ENCODE data around the gene ZBTB37.

The ZBTB37 gene

GRCh38 chr1:173868266-173869020 is at the start of gene ZBTB37:
Gene ZBTB37 (plus strand): TSS chr1:173868380. CDS start chr1:173870226, 1,846 bp downstream.
- H3K27me3 ChIP-seq (ENCODE audit: low read depth, low read length) = no peaks in the 10 kb centered on the region
- peak within 1 kb of the TSS; percentile 84 for H3K27ac ChIP-seq (ENCODE audit: low read length)
- peak; percentile 30; the same call in 1 of the 2 replicates for TF ChIP-seq CTCF (IDR thresholded peaks at IDR 0.05; ENCODE audit: low read depth, low read length)
- no peak for TF ChIP-seq EZH2phosphoT487 (IDR thresholded peaks at IDR 0.05; ENCODE audit: low read depth)
- no peaks in the 10 kb centered on the region for H3K9me3 ChIP-seq (ENCODE audit: insufficient read depth, low read length)
- H3K9ac ChIP-seq (ENCODE audit: low read length) = peak within 1 kb of the TSS; percentile 90
- H2AFZ ChIP-seq (ENCODE audit: low read depth, low read length) = peak within 1 kb of the TSS; percentile 49; the same call in 1 of the 2 replicates
- peak within 1 kb of the TSS; percentile 95 for H3K4me2 ChIP-seq (ENCODE audit: low read length)
- peaks cover 55% of the 10 kb centered on the region for H3K4me1 ChIP-seq (ENCODE audit: low read length)
- H3K79me2 ChIP-seq (ENCODE audit: low read length) = peaks cover 37% of the 10 kb centered on the region
- peaks cover 36% of the 10 kb centered on the region for H4K20me1 ChIP-seq (ENCODE audit: insufficient read depth, low read length)
- H3K36me3 ChIP-seq (replicated peaks; ENCODE audit: low read depth, low read length) = peaks cover 47% of the 10 kb centered on the region
- peak within 1 kb of the TSS; percentile 90 for H3K4me3 ChIP-seq (ENCODE audit: low read length)

GRCh38 chr1:173818459-173818858 is 49.7 kb upstream of the ZBTB37 start:
- H3K4me1 ChIP-seq (ENCODE audit: low read length) = peaks cover 12% of the 10 kb centered on the region
- TF ChIP-seq CTCF (IDR thresholded peaks at IDR 0.05; ENCODE audit: low read depth, low read length) = no peak
- no peak for TF ChIP-seq EZH2phosphoT487 (IDR thresholded peaks at IDR 0.05; ENCODE audit: low read depth)
- peaks cover 89% of the 10 kb centered on the region for H3K79me2 ChIP-seq (ENCODE audit: low read length)
- H2AFZ ChIP-seq (ENCODE audit: low read depth, low read length) = no peak overlapping the region
- H3K4me2 ChIP-seq (ENCODE audit: low read length) = no peak overlapping the region
- no peak overlapping the region for H3K9ac ChIP-seq (ENCODE audit: low read length)
- no peak overlapping the region for H3K4me3 ChIP-seq (ENCODE audit: low read length)
- peaks cover 22% of the 10 kb centered on the region for H3K36me3 ChIP-seq (replicated peaks; ENCODE audit: low read depth, low read length)
- H3K27ac ChIP-seq (ENCODE audit: low read length) = no peak overlapping the region
- no peaks in the 10 kb centered on the region for H3K27me3 ChIP-seq (ENCODE audit: low read depth, low read length)
- H3K9me3 ChIP-seq (ENCODE audit: insufficient read depth, low read length) = no peaks in the 10 kb centered on the region
- peaks cover 3% of the 10 kb centered on the region for H4K20me1 ChIP-seq (ENCODE audit: insufficient read depth, low read length)

GRCh38 chr1:173821680-173822079 is 46.5 kb upstream of the ZBTB37 start:
- Histone ChIP-seq H3K9me3 (ENCODE audit: insufficient read depth, low read length) (no peaks in the 10 kb centered on the region), H3K4me2 (ENCODE audit: low read length) (no peak overlapping the region), H3K27me3 (ENCODE audit: low read depth, low read length) (no peaks in the 10 kb centered on the region)

More at GRCh38 chr1:173821680-173822079, 46.5 kb upstream of the ZBTB37 start:
- Histone ChIP-seq H2AFZ (ENCODE audit: low read depth, low read length) (no peak overlapping the region), H3K9ac (ENCODE audit: low read length) (no peak overlapping the region), H3K36me3 (replicated peaks; ENCODE audit: low read depth, low read length) (peaks cover 22% of the 10 kb centered on the region), H3K4me1 (ENCODE audit: low read length) (peaks cover 18% of the 10 kb centered on the region), H3K79me2 (ENCODE audit: low read length) (peaks cover 82% of the 10 kb centered on the region), H3K4me3 (ENCODE audit: low read length) (no peak overlapping the region), H3K27ac (ENCODE audit: low read length) (no peak overlapping the region), H4K20me1 (ENCODE audit: insufficient read depth, low read length) (peaks cover 3% of the 10 kb centered on the region)
- no peak for TF ChIP-seq CTCF (IDR thresholded peaks at IDR 0.05; ENCODE audit: low read depth, low read length)
- TF ChIP-seq EZH2phosphoT487 (IDR thresholded peaks at IDR 0.05; ENCODE audit: low read depth) = no peak
